ENCODE measurements around the gene RNF19B.
A peak's percentile ranks its signal among the peaks of the same experiment; 100 is the strongest.
"Not testable (repeated sequence)": the region's sequence is repeated elsewhere in the genome, so short reads cannot be mapped to it uniquely, and the experiment has no call there.

RNF19B gene

GRCh38 chr1:32964461-32965250 lies at the start of gene RNF19B:
RNF19B (minus strand) TSS chr1:32964809; CDS start chr1:32964685, 124 bp downstream.
- DNase-seq (ENCODE audit: low read depth) = peak; percentile 73
- peak within 1 kb of the TSS; percentile 77 for H3K4me3 ChIP-seq (ENCODE audit: low read depth, low read length)

DNA sequence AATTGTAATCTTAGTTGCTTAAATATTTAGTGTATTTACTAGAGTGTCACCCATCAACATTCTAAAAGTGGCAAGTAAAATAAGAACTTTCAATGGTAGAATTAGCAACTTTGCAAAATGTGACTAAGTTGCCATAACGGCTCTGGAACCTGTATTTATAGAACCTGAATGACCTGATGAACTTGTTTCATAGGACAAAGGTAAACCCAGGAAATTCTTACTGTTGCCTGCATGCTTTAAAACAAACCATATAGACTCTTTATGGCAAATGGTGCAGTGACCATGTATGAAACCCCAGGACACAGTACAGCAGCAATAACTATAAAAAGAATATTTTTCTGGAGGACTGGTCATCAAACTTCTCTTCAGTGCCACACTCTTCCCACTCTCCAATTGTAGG lies 49.2 kb upstream of the RNF19B start:
- DNase-seq (ENCODE audit: low read depth) = no peak
- H3K4me3 ChIP-seq (ENCODE audit: low read depth, low read length) = no peak overlapping the region

DNA sequence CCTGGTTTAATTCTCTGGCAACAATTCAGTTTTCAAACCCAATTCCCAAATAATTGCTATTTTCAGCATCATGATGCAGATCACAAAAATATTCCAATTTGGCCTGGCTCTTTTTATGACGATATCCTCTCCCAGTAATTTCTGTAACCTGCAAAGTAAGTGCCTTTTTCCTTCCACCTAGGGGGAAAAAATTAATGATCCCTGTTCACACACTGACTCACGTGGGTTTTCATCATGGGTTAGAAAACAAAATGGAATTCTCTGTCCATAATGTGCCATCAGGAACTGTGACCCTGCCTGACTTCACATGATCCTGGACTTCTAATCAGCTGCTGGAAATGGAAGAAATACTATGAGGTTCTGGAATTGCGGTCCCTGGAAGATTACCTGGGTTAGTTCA lies 47.6 kb upstream of the RNF19B start:
- no peak for DNase-seq (ENCODE audit: low read depth)
- no peak overlapping the region for H3K4me3 ChIP-seq (ENCODE audit: low read depth, low read length)

DNA sequence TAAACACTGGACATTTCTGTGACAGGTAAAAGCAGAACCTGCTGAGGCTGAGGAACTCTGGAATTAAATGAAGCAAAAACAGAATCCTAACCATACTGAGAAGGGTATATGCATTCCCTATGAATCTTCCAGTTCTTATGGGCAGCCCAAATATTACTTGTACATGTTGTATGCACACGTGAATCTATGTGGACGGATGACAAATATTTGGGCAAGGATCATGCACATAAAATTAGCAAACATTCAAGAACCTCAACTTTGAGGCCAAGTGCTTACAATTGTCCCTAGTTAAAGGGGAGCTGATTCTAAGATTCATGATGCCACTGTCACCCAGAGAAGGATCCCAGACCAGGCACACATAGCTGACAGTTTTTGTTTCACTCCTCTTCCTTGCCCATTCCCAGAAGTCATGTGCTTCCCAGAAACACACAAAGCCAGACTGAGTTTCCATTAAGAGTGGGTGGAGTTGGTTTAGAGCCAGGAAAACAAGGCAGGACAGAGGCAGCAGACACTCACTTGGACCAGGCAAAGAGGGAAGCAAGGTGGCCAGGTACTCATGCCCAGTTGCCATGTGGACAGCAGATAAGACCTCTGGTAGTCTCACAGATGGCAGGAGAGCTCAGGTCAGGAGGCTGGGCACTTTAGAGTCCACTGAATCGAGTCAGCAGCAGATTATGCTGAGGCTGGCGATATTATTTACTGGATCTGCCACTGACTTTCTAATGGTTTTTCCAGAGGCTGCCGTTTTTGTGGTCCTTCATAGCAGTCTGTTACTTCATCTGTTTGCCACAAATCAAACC lies 46.5 kb upstream of the RNF19B start:
- H3K4me3 ChIP-seq (ENCODE audit: low read depth, low read length) = no peak overlapping the region
- no peak for DNase-seq (ENCODE audit: low read depth)

GRCh38 chr1:33009561-33009960 lies 45.0 kb upstream of the RNF19B start:
- no peak overlapping the region for H3K4me3 ChIP-seq (ENCODE audit: low read depth, low read length)
- no peak for DNase-seq (ENCODE audit: low read depth)

- H3K4me3 ChIP-seq (ENCODE audit: low read depth, low read length) = no peak overlapping the region
- DNase-seq (ENCODE audit: low read depth) = no peak
These were observed 43.7 kb upstream of the RNF19B start for GRCh38 chr1:33008051-33008914.

DNA sequence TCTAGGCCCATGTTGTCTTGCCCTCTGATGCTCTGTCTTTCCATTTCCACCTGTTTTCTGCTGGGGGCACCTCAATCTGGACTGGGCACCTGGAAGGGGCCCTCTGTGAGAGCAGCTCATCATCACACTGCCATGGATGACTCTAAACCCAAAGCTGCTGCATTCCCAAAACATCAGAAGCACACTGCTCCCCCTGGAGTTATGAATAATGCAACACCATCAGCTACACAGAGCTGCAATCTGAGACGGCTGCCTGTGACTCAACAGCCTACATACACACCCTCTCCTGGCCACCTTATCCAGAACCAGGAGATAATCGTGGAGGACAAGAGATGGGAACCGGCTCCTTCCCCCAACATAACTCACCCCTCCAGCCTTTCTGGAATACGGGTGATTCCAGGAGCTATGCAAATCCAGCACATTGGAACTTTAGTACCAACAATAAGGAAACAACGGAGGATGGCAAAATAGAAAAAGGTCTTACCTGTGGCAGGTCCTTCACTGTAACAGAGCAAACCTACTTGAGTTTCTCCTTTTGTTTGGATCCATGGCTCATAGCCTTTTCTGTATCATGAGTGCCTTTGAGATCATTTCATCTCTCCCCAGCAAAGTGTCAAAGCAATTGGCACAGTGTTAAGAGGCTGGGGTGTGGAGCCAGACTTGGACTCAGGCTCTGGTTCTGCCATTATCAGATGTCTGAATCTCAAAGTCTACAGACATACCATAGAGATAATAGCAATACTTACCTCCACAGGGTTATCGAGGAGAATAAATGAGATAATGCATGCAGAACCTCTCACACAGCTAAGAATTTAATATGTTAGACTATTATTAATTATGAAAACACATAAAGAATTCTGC lies 42.8 kb upstream of the RNF19B start:
- H3K4me3 ChIP-seq (ENCODE audit: low read depth, low read length) = no peak overlapping the region
- peak; percentile 74 for DNase-seq (ENCODE audit: low read depth)

DNA sequence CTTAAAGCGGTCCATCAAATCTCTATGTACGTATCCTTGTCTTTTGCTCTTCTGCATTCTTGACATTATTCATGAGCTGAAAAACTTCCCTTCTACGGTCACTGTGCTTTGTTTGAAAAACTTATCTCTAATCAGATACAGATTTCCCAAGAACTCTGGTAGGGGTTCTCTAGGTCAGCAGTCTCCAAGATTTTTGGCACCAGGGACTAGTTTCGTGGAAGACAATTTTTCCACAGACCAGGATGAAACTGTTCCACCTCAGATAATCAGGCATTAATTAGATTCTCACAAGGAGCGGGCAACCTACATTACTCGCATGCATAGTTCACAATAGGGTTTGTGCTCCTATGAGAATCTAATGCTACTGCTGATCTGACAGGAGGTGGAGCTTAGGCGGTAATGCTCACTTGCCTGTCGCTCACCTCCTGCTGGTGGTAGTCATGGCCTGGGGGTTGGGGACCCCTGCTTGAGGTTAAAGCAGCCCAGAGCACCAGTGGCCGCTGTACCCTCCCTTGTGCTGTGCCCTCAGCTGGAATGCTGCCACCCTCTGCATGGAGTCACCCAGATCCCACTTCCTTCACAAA lies 41.3 kb upstream of the RNF19B start:
- no peak for DNase-seq (ENCODE audit: low read depth)
- H3K4me3 ChIP-seq (ENCODE audit: low read depth, low read length) = no peak overlapping the region

GRCh38 chr1:33005117-33005837 lies 40.7 kb upstream of the RNF19B start:
- no peak overlapping the region for H3K4me3 ChIP-seq (ENCODE audit: low read depth, low read length)
- no peak for DNase-seq (ENCODE audit: low read depth)

GRCh38 chr1:33004613-33005012 lies 40.0 kb upstream of the RNF19B start:
- DNase-seq (ENCODE audit: low read depth) = no peak
- no peak overlapping the region for H3K4me3 ChIP-seq (ENCODE audit: low read depth, low read length)

- no peak for DNase-seq (ENCODE audit: low read depth)
These were observed 39.0 kb upstream of the RNF19B start for GRCh38 chr1:33003657-33004056.

GRCh38 chr1:33002006-33002405 lies 37.4 kb upstream of the RNF19B start:
- H3K4me3 ChIP-seq (ENCODE audit: low read depth, low read length) = no peak overlapping the region
- DNase-seq (ENCODE audit: low read depth) = no peak

More at GRCh38 chr1:33003657-33004056, 39.0 kb upstream of the RNF19B start:
- no peak overlapping the region for H3K4me3 ChIP-seq (ENCODE audit: low read depth, low read length)

- no peak for DNase-seq (ENCODE audit: low read depth)
- H3K4me3 ChIP-seq (ENCODE audit: low read depth, low read length) = no peak overlapping the region
These were observed 36.7 kb upstream of the RNF19B start for GRCh38 chr1:33001282-33001681.

DNA sequence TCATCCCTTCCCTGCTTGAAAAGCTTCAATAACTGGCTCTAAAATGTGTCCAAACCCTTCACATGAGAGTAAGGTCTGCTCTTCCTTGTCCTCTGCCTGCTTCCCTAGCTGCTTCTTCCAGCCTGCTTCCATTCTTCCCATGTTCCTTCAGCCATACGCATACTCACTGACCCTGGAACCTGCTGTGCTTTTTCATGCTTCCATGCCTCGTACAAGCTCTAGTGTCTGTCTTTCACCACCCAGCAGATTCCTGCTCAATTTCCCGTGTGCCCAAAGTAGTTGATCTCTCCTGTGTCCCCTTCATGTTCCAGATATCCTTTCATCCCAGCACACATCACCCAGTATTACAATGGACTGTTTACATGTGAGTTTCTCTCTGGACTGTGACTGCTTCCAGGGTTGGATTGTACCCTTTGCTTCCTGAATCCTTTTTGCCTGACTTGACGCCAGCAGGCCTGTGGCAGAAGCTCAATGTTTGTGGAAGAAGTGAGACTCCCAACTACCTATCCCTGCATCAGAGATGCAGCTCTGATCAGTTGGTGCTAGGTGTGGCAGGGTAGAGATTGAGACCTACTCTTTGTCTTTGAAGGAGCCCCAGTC lies 35.9 kb upstream of the RNF19B start:
- no peak for DNase-seq (ENCODE audit: low read depth)
- H3K4me3 ChIP-seq (ENCODE audit: low read depth, low read length) = no peak overlapping the region

- DNase-seq (ENCODE audit: low read depth) = no peak
- H3K4me3 ChIP-seq (ENCODE audit: low read depth, low read length) = no peak overlapping the region
These were observed 34.4 kb upstream of the RNF19B start for GRCh38 chr1:32998997-32999396.

DNA sequence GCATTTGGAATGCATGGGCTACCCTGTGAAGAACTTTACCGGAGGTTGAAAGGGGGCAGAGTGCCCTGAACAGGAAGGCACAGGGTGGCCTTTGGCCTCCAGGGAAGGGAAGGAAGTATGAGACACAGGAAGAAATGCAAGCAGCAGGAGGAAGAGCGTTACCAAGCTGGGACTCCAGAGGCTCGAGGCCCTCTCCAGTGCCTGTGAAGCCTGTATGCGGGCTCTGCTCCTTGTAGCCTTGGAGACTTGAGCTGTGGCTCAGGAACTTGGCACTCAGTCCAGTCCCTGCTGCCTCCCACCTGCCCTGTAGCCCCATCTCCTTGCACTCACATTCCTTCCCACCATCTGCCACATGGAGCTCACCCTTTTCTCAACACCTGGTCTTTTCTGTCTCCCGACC lies 33.5 kb upstream of the RNF19B start:
- DNase-seq (ENCODE audit: low read depth) = no peak
- no peak overlapping the region for H3K4me3 ChIP-seq (ENCODE audit: low read depth, low read length)

DNA sequence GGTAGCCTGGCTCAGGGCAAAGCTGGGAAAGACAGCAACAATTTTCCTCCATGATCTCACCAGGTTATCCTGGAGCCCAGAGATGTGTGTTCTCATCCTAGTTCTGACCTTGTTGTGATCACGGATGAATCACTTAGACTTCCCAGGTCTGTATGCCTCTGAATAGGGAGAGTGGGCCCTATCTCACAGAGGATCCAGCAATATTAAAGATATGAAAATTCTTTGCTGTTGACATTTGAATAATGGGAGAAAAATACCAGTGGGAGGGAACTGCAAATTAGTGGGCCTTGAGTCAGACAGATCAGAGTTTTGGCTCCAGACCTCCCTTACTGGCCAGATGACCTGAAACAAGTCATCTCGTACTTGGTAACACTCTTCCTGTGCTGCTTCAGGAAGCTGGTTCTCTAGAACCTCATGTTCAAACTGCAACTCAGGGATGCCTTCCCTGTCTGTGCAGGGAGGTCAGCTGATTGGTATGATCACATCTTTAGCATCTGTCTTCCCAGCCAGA lies 32.8 kb upstream of the RNF19B start:
- DNase-seq (ENCODE audit: low read depth) = peak; percentile 64

GRCh38 chr1:32993324-32993636 lies 28.7 kb upstream of the RNF19B start:
- H3K4me3 ChIP-seq (ENCODE audit: low read depth, low read length); DNase-seq (ENCODE audit: low read depth): not testable (repeated sequence)

More for the DNA sequence above, 32.8 kb upstream of the RNF19B start:
- no peak overlapping the region for H3K4me3 ChIP-seq (ENCODE audit: low read depth, low read length)
